ENCODE data around the gene COL4A3.

Gene COL4A3

DNA sequence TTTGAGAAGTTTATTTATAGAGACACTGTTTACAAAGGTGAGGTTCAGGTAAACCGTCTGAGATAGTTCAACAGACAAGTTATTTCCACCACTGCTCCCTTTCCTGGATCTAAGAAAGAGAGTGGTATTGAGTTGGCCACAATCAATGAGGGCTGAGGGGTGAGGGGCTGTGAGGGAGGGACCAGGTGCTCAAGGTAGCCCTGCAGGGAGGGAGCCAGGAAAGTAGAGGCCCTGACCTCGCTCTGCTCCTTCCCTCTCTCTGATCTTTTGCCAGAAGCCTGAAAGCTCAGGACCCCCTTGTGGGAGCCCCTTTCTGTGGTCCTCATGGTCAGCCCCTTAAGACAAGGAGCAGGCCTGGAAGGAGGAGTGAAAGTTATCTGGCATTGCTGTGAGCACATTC, 29.8 kb downstream of the COL4A3 start:
- TF ChIP-seq, protein P1, sequence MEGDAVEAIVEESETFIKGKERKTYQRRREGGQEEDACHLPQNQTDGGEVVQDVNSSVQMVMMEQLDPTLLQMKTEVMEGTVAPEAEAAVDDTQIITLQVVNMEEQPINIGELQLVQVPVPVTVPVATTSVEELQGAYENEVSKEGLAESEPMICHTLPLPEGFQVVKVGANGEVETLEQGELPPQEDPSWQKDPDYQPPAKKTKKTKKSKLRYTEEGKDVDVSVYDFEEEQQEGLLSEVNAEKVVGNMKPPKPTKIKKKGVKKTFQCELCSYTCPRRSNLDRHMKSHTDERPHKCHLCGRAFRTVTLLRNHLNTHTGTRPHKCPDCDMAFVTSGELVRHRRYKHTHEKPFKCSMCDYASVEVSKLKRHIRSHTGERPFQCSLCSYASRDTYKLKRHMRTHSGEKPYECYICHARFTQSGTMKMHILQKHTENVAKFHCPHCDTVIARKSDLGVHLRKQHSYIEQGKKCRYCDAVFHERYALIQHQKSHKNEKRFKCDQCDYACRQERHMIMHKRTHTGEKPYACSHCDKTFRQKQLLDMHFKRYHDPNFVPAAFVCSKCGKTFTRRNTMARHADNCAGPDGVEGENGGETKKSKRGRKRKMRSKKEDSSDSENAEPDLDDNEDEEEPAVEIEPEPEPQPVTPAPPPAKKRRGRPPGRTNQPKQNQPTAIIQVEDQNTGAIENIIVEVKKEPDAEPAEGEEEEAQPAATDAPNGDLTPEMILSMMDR (IDR thresholded peaks at IDR 0.05; ENCODE audit: control insufficient read depth, insufficient read depth, low read depth, low read length, missing control alignments): no peak
- H3K4me3 ChIP-seq (ENCODE audit: control insufficient read depth, low read depth, low read length): no peak overlapping the region
- no peak for DNase-seq (ENCODE audit: low read depth)

DNA sequence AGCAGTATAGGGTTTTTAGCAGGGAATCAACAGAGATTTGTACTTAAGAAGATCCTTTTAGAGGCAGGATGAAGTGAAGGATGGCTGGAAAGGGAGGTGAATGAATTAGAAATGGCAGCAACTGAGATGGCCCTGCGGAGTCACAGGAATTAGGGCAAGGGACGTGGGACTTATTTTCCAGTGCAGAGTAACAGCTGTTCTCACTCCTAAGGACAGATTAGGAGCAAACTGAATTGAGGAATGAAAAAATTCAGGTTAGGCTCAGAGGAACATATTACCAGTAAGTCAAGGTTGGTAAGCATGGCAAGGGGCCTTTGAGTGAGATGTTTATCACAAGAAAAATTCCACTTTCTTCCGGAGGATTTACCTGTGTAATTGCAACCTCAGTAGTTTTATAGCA, 34.4 kb downstream of the COL4A3 start:
- no peak overlapping the region for H3K4me3 ChIP-seq (ENCODE audit: control insufficient read depth, low read depth, low read length)
- TF ChIP-seq, protein P1 (IDR thresholded peaks at IDR 0.05; ENCODE audit: control insufficient read depth, insufficient read depth, low read depth, low read length, missing control alignments): no peak
- DNase-seq (ENCODE audit: low read depth): no peak

DNA sequence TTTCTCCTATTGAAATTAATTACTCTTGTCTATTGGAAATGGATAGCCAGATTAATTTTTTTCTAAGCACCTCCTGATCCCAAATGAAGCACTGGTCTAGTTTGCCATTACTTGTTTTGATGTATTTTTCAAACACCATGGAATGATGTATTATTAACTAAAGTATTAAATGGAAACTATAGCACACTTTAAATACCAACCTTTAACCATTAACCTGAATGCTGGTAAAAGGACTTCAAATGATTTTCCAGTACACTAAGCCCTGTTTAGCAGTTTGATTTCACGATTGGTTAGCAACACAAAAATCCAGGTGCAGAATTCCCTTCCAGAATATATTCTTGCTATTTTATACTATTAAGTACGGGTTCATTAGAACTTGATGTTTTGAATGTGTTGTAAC, 37.3 kb downstream of the COL4A3 start:
- TF ChIP-seq, protein P1 (IDR thresholded peaks at IDR 0.05; ENCODE audit: control insufficient read depth, insufficient read depth, low read depth, low read length, missing control alignments): no peak
- H3K4me3 ChIP-seq (ENCODE audit: control insufficient read depth, low read depth, low read length): no peak overlapping the region
- DNase-seq (ENCODE audit: low read depth): no peak

DNA sequence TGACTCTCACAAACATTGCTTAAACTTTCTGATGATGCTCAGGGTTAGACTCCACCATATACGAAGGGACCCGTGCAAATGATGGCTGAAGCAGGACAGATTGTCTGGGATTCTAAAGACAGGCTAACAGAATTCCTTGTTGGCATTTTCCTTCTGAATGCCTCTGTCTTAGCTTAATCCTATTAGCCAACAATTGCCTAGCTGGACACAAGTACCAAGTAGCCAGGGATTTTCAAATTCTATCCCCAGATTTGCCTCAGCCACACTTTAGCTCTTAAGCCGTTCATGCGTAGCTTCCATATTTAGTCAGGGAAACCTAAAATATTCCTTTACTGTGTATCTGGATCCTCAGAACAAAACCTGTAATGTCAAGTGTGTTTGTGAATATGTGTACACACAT, 40.0 kb downstream of the COL4A3 start:
- TF ChIP-seq, protein P1 (IDR thresholded peaks at IDR 0.05; ENCODE audit: control insufficient read depth, insufficient read depth, low read depth, low read length, missing control alignments): no peak

DNA sequence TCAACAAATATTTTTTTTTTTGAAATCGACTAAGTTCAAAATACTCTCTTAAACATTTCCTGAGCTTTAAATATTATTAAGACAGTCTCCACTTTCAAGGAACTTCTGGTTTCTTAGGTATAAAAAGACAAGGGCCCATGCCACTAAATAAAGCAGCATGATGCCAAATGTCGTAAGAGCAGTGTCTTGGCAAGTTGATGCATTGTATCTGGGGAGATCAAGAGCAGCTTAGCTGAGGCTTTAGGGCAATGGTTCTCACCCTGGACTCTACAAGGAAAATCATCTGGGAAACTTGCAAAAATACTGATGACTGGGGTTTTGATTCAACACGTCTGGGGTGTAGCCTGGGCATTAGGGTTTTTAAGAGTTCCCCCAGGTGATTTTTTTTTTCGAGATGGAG, 41.3 kb downstream of the COL4A3 start:
- TF ChIP-seq, protein P1 (IDR thresholded peaks at IDR 0.05; ENCODE audit: control insufficient read depth, insufficient read depth, low read depth, low read length, missing control alignments): no peak
- DNase-seq (ENCODE audit: low read depth): no peak
- H3K4me3 ChIP-seq (ENCODE audit: control insufficient read depth, low read depth, low read length): no peak overlapping the region

More for the DNA sequence above, 40.0 kb downstream of the COL4A3 start:
- H3K4me3 ChIP-seq (ENCODE audit: control insufficient read depth, low read depth, low read length): no peak overlapping the region
- DNase-seq (ENCODE audit: low read depth): no peak

DNA sequence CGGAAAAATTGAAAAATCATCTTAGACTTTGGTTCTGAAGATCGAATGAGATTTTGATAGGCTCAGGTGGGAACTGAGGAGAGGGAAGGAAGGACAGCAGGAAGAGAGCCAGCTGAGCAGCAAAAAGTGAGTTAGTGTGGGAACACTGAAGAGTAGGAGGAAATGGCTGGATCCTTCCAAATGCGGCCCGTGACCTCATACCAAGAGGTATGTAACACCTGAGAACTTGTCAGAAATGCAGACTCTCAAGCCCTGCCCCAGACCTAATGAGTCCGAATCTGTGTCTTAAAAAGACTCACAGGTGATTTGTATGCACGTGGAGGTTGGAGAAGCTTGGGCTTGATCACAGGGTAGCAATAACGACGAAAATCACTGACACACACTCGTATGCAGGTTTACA, 42.0 kb downstream of the COL4A3 start:
- H3K4me3 ChIP-seq (ENCODE audit: control insufficient read depth, low read depth, low read length): no peak overlapping the region
- TF ChIP-seq, protein P1 (IDR thresholded peaks at IDR 0.05; ENCODE audit: control insufficient read depth, insufficient read depth, low read depth, low read length, missing control alignments): no peak
- no peak for DNase-seq (ENCODE audit: low read depth)

DNA sequence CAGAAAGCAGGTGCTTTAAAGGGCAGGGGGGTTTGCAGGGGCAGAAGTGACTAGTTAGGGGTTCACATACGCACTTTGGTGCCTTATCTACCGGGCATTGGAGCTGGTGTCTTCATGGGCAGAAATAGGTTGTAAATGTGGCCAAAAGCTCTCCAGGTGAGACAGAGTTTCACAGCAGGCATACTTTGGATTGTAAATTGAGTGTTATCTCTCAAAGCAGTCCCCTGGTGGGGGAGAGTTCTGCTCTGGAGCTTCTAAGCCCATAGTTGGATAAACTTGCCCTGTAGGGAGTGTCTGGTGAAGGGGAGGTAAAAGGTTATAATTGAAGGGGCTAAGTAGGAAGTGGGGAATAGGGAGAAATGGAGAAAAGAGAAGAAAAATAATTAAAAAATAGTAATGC, 43.1 kb downstream of the COL4A3 start:
- DNase-seq (ENCODE audit: low read depth): no peak
- TF ChIP-seq, protein P1 (IDR thresholded peaks at IDR 0.05; ENCODE audit: control insufficient read depth, insufficient read depth, low read depth, low read length, missing control alignments): no peak
- H3K4me3 ChIP-seq (ENCODE audit: control insufficient read depth, low read depth, low read length): no peak overlapping the region
